Choroid plexus epithelial cell (primary cell): ENCODE data around the gene NR3C1.

Source experiments
- DNase-seq: peaks from one replicate; pipeline ENCODE4 v3.0.0-alpha.2; 2010; ENCODE audit warnings: low read depth
- H3K4me3 ChIP-seq: 2 replicates; pipeline ENCODE4 v1.5.1; 2011; ENCODE audit warnings: low read depth, mild to moderate bottlenecking, control low read depth, low read length, moderate library complexity
- TF ChIP-seq, protein P1 (sequence below): conservative IDR thresholded peaks from 2 replicates; pipeline ENCODE4 v1.5.1; 2011; ENCODE audit warnings: low read depth, mild to moderate bottlenecking, control low read depth, inconsistent platforms, low read length, moderate library complexity

Gene NR3C1

GRCh38 chr5:143231973-143232812 lies 171.3 kb downstream of the NR3C1 start:
- no peak for DNase-seq
- TF ChIP-seq, protein P1, sequence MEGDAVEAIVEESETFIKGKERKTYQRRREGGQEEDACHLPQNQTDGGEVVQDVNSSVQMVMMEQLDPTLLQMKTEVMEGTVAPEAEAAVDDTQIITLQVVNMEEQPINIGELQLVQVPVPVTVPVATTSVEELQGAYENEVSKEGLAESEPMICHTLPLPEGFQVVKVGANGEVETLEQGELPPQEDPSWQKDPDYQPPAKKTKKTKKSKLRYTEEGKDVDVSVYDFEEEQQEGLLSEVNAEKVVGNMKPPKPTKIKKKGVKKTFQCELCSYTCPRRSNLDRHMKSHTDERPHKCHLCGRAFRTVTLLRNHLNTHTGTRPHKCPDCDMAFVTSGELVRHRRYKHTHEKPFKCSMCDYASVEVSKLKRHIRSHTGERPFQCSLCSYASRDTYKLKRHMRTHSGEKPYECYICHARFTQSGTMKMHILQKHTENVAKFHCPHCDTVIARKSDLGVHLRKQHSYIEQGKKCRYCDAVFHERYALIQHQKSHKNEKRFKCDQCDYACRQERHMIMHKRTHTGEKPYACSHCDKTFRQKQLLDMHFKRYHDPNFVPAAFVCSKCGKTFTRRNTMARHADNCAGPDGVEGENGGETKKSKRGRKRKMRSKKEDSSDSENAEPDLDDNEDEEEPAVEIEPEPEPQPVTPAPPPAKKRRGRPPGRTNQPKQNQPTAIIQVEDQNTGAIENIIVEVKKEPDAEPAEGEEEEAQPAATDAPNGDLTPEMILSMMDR, result no peak
- no peak overlapping the region for H3K4me3 ChIP-seq

- no peak overlapping the region for H3K4me3 ChIP-seq
- TF ChIP-seq, protein P1, result no peak
- DNase-seq, result no peak
Observed at GRCh38 chr5:143231416-143231815, 172.1 kb downstream of the NR3C1 start.

GRCh38 chr5:143230676-143230996 lies 172.8 kb downstream of the NR3C1 start:
- no peak overlapping the region for H3K4me3 ChIP-seq
- TF ChIP-seq, protein P1, result no peak
- no peak for DNase-seq

DNA sequence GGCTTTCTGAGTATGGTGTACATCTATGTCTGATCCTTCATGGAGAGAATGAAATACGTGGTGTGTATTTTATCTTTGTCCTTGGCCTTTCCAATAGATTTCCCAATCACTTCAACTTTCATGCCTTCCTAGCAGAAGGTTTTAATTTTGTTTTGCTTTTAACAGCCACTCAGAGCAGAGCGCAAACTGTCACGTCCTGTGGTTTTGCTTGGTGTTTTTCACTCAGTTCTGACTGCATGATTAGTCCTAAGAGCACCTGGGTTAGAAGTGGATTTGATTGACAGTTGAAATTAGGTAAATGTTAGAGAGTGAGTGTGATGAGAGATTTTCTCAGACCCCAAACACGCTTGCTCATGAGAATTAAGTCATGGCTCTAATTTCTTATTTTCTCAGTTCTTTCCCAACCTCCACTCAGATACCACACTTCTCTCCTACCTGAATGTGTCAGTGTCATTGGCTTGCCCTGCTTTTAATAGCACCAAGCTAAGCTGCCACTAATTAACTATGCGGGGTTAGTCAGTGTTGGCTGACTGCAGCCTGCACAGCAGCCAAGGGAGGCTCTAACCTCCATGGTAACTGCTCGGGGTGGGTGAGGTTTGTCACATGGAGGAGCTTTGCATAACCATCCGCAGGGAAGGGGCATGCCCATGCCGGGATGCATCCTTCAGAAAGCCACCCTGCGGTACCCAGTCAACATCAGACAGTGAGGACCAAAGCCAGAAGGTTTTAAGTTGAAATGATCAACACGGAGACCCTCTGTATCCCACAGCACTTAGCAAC lies 173.4 kb downstream of the NR3C1 start:
- TF ChIP-seq, protein P1, result no peak
- H3K4me3 ChIP-seq, result no peak overlapping the region
- DNase-seq, result no peak

DNA sequence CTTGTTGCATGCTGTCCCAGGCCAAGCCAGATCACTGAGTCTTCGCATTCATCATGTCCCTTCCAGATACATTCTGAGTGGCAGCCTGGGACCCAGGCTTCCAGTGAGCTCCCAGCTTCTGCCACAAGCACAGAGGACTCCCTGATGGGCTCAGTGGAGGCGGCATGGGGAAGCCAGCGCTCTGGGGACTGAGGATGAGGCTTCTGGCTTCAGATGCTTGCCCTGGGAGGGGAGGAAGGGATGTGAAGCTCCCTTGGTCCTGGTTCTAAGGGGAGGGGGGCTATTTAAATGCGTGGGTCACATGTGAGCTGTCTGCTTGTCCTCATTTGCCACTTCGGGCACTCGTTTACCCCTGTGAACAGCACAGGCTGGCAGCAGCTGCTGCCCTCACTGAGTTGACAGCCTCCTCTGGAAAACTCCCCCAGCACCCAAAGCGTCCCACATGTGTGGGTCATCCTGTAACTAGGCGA lies 174.0 kb downstream of the NR3C1 start:
- H3K4me3 ChIP-seq, result no peak overlapping the region
- no peak for DNase-seq
- TF ChIP-seq, protein P1, result no peak

DNA sequence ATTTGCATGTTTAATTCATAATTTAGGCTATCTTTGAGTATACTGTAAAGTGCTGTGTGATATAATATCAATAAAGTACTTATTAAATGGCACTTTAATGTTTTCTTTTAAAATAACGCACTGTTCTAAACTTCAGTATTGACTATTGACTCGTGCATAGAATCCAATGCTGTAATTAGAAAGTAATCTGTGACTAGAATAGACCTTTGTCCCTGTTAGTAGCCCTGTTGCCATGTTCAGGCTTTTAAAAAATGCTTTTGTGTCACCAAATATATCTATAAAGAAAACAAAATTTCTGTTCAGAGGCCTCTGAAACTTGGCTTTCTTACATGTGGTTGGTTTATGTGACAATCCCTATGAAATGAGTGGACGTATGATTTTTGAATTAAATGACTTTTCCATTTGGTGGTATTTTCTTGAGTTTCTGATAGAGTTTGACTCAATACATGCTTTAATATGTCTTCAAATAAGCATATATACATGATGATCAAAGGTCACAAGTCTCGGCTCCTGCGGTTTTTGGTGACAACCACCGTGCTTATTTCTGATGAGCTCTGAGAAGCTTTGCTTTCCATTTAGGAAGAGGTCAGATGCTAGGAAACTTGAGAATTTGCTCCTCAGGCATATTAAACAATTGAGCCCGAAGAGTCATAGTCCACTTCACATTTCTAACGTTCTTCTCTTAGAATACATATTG lies 174.7 kb downstream of the NR3C1 start:
- no peak overlapping the region for H3K4me3 ChIP-seq
- DNase-seq, result no peak
- TF ChIP-seq, protein P1, result no peak
